B cell (primary cell): ENCODE data around the gene P2RX2. TPM values are rescaled to one million over a fixed set of nuclear protein-coding genes. Genes with fewer than 3 reads are reported as not detected.

ENCODE experiments used
- ATAC-seq: fragments of 200-7000 bp; cut with Tn5 transposase; one replicate; pipeline ENCODE4 v1.10.0; 2021; ENCODE audit warnings: low read depth, mild to moderate bottlenecking, moderate number of reproducible peaks, moderate library complexity
- CTCF ChIA-PET: fragments of 350-600 bp; sonication (Branson Sonifier 250); formaldehyde crosslinking; loops from one replicate; lab custom pipeline; 2021; ENCODE audit warnings: antibody characterized with exemption, inconsistent platforms; lab: Charles Lee
- POLR2A ChIA-PET: fragments of 350-600 bp; sonication (Branson Sonifier 250); formaldehyde crosslinking; loops from one replicate; lab custom pipeline; 2021; ENCODE audit warnings: antibody characterized with exemption; lab: Charles Lee
- DNase-seq: peaks from one replicate; pipeline ENCODE4 v3.0.0; 2013
- H2AFZ ChIP-seq: 2 replicates; pipeline ENCODE4 v1.6.1; 2012; ENCODE audit warnings: mild to moderate bottlenecking, low read depth, low read length; ENCODE audit not compliant: insufficient read depth, poor library complexity, severe bottlenecking
- H3K27ac ChIP-seq, 2 donors: 1 replicate in 1 of 2; 2 replicates in 1 of 2; pipeline ENCODE4 v1.5.1; 2012 to 2013; ENCODE audit warnings: low read length in 2 of 2, mild to moderate bottlenecking in 2 of 2, moderate library complexity in 1 of 2
- H3K27me3 ChIP-seq, 4 experiments: fragments of 200-600 bp in 1 of 4; sonication (generic) in 1 of 4; replicated peaks in 1 of 4; 1 replicate in 2 of 4; 2 replicates in 2 of 4; pipeline versions ENCODE4 v1.6.1 to v1.7.0; 2013 to 2016; ENCODE audit warnings: low read length in 3 of 4, mild to moderate bottlenecking in 2 of 4, mixed read lengths in 1 of 4, moderate library complexity in 1 of 4; ENCODE audit not compliant: insufficient read depth in 4 of 4, control insufficient read depth in 3 of 4; ENCODE audit errors: control extremely low read depth in 1 of 4
- H3K36me3 ChIP-seq, 2 experiments: replicated peaks in 1 of 2; 1 replicate in 1 of 2; 2 replicates in 1 of 2; pipeline versions ENCODE4 v1.6.1 to v1.7.1; 2013; ENCODE audit warnings: low read length in 1 of 2; ENCODE audit not compliant: insufficient read depth in 2 of 2, control insufficient read depth in 1 of 2; ENCODE audit errors: control extremely low read depth in 1 of 2, extremely low read depth in 1 of 2
- H3K4me1 ChIP-seq, 2 donors: fragments of 200-600 bp in 1 of 2; sonication (generic) in 1 of 2; 1 replicate in 1 of 2; 2 replicates in 1 of 2; pipeline versions ENCODE4 v1.5.1 to v1.6.1; 2013 to 2017; ENCODE audit warnings: low read length in 2 of 2; ENCODE audit not compliant: control insufficient read depth in 2 of 2, insufficient read depth in 2 of 2
- H3K4me2 ChIP-seq: replicated peaks from 2 replicates; pipeline ENCODE3; 2012; ENCODE audit warnings: mild to moderate bottlenecking, low read depth, low read length; ENCODE audit not compliant: poor library complexity, severe bottlenecking
- H3K4me3 ChIP-seq, 5 experiments: fragments of 200-600 bp in 1 of 5; sonication (generic) in 1 of 5; 1 replicate in 3 of 5; 2 replicates in 2 of 5; pipeline versions ENCODE4 v1.5.1 to v1.7.0; 2011 to 2016; ENCODE audit warnings: low read length in 4 of 5, mild to moderate bottlenecking in 4 of 5, low read depth in 2 of 5, control low read depth in 1 of 5, moderate library complexity in 1 of 5; ENCODE audit not compliant: insufficient read depth in 1 of 5; ENCODE audit errors: control extremely low read depth in 1 of 5, extremely low read depth in 1 of 5
- H3K79me2 ChIP-seq: fragments of 200-600 bp; sonication (generic); one replicate; pipeline ENCODE4 v1.6.0; 2016; ENCODE audit warnings: low read length; ENCODE audit not compliant: control insufficient read depth, insufficient read depth
- H3K9ac ChIP-seq: fragments of 200-600 bp; sonication (generic); 2 replicates; pipeline ENCODE4 v1.6.1; 2017; ENCODE audit warnings: mild to moderate bottlenecking, low read length, moderate library complexity
- H3K9me3 ChIP-seq, 3 donors: one replicate each; pipeline versions ENCODE4 v1.6.1 to v1.7.1; 2013; ENCODE audit warnings: low read length in 2 of 3; ENCODE audit not compliant: control insufficient read depth in 2 of 3, insufficient read depth in 1 of 3; ENCODE audit errors: control extremely low read depth in 1 of 3
- H4K20me1 ChIP-seq: 2 replicates; pipeline ENCODE4 v1.6.0; 2012; ENCODE audit warnings: mild to moderate bottlenecking, low read length; ENCODE audit not compliant: insufficient read depth, control insufficient read depth, poor library complexity, severe bottlenecking
- H3K27ac Mint-ChIP-seq: one replicate; pipeline ENCODE4 v1.8.0; 2021; ENCODE audit warnings: mixed read lengths
- H3K27me3 Mint-ChIP-seq: one replicate; pipeline ENCODE4 v1.8.0; 2021; ENCODE audit warnings: mixed read lengths
- H3K4me1 Mint-ChIP-seq: one replicate; pipeline ENCODE4 v1.8.0; 2021; ENCODE audit warnings: mixed read lengths
- H3K4me3 Mint-ChIP-seq: one replicate; pipeline ENCODE4 v1.8.0; 2021; ENCODE audit warnings: mixed read lengths
- H3K9me3 Mint-ChIP-seq: one replicate; pipeline ENCODE4 v1.8.0; 2022; ENCODE audit warnings: mixed read lengths; ENCODE audit not compliant: insufficient read depth
- CTCF ChIP-seq: fragments of 200-600 bp; IDR thresholded peaks from one replicate; pipeline ENCODE4 v1.8.0; 2022; ENCODE audit warnings: antibody characterized with exemption, mild to moderate bottlenecking
- EZH2 ChIP-seq: IDR thresholded peaks from 2 replicates; pipeline ENCODE4 v1.6.1; 2012; ENCODE audit warnings: borderline replicate concordance, low read depth, mild to moderate bottlenecking, moderate library complexity, low read length; ENCODE audit not compliant: insufficient read depth, poor library complexity, severe bottlenecking
- WGBS: methylation state at CpG from one replicate; pipeline ENCODE4 v1.1.5; 2013; ENCODE audit warnings: missing lambda C conversion rate; ENCODE audit not compliant: insufficient coverage; 5-methylcytosine and 5-hydroxymethylcytosine counted together
- intact Hi-C: fragments of 100-400 bp; cut with micrococcal nuclease; formaldehyde crosslinking; loops from one replicate; pipeline ENCODE4 v1.10.0; 2022
- polyA plus RNA-seq: library from polyadenylated mRNA; depleted of rRNA; stranded (reverse); fragments of >200 nt; gene quantifications from 2 replicates; pipeline ENCODE4 v1.2.3, GENCODE V29; 2012
- total RNA-seq, 2 donors: library from RNA; stranded (reverse); fragments of 120-200 nt in 1 of 2; gene quantifications; 1 replicate in 1 of 2; 2 replicates in 1 of 2; pipeline versions ENCODE4 v1.2.3 to v1.2.4, GENCODE V29; 2013 to 2022

Gene P2RX2
- total and polyA plus RNA-seq, 2 donors (not counting 1 experiment from before 2014, with no cell fraction given): not detected

- ATAC-seq: no peak
- POLR2A ChIA-PET: no interaction called here
- 26% methylated on average over 40 of the region's 53 CpGs for WGBS
Measured at GRCh38 chr12:132619386-132620112, 973 bp downstream of the P2RX2 start.

More at GRCh38 chr12:132619386-132620112, 973 bp downstream of the P2RX2 start:
- Histone ChIP-seq H3K9me3 (peaks cover 6 to 30% (median 19%) of the 10 kb centered on the region in 3 donors), H3K4me1 (peaks cover 6 to 11% of the 10 kb centered on the region in 2 donors), H3K79me2 (no peaks in the 10 kb centered on the region), H3K27me3 (peaks cover 0 to 40% (median 25%) of the 10 kb centered on the region in 4 experiments), H2AFZ (no peak overlapping the region), H3K9ac (no peak overlapping the region), H4K20me1 (no peaks in the 10 kb centered on the region), H3K4me2 (no peak overlapping the region), H3K27ac (no peak overlapping the region), H3K4me3 (no peak overlapping the region), H3K36me3 (peaks cover 0 to 3% of the 10 kb centered on the region in 2 experiments)
- CTCF ChIA-PET: no interaction called here
- Mint-ChIP-seq H3K4me3 (no peak overlapping the region), H3K27me3 (peaks cover 26% of the 10 kb centered on the region), H3K4me1 (peaks cover 11% of the 10 kb centered on the region), H3K9me3 (no peaks in the 10 kb centered on the region), H3K27ac (no peak overlapping the region)
- no peak for DNase-seq
- TF ChIP-seq EZH2: no peak
- no peak for TF ChIP-seq CTCF
- intact Hi-C loops: no loop called here
